Left ventricle myocardium inferior (tissue), 1 donor: Measurements from ENCODE around the gene MEIOSIN. TPM values are rescaled to one million over a fixed set of nuclear protein-coding genes. Genes with fewer than 3 reads are reported as not detected.

Experiments used
- DNase-seq: peaks from one replicate; pipeline ENCODE4 v3.0.0-alpha.2; 2020
- H3K27ac ChIP-seq: fragments of 200-600 bp; replicated peaks from 2 replicates; pipeline ENCODE4 v1.8.0; 2021
- H3K27me3 ChIP-seq: fragments of 200-600 bp; 2 replicates; pipeline ENCODE4 v1.8.0; 2021; ENCODE audit warnings: low read depth
- H3K36me3 ChIP-seq: fragments of 200-600 bp; 2 replicates; pipeline ENCODE4 v1.8.0; 2021
- H3K4me1 ChIP-seq: fragments of 200-600 bp; 2 replicates; pipeline ENCODE4 v1.8.0; 2021
- H3K4me3 ChIP-seq: fragments of 200-600 bp; 2 replicates; pipeline ENCODE4 v1.8.0; 2021; ENCODE audit warnings: mild to moderate bottlenecking, moderate library complexity
- H3K9me3 ChIP-seq: fragments of 200-600 bp; replicated peaks from 2 replicates; pipeline ENCODE4 v1.8.0; 2021
- intact Hi-C: fragments of 100-400 bp; cut with micrococcal nuclease; formaldehyde crosslinking; loops from one replicate; pipeline ENCODE4 v1.11.0; 2022
- total RNA-seq: library from RNA; stranded (reverse); fragmentation: NEBNext Ultra II Directional; extraction: Animal tissue kit (Norgen Biotek cat#: 25700); gene quantifications from one replicate; pipeline ENCODE4 v1.2.1, GENCODE V29; 2021
- TF ChIP-seq, protein P1 (sequence below): fragments of 200-600 bp; IDR thresholded peaks from 2 replicates; pipeline ENCODE4 v1.8.0; 2021; ENCODE audit warnings: antibody characterized with exemption, mild to moderate bottlenecking, borderline replicate concordance
- donor health status: DM: no; HTN: yes; CAD: no; lungs with severe emphysema.

The MEIOSIN gene
- total RNA-seq, 1 donor from 2014 or later = not detected

DNA sequence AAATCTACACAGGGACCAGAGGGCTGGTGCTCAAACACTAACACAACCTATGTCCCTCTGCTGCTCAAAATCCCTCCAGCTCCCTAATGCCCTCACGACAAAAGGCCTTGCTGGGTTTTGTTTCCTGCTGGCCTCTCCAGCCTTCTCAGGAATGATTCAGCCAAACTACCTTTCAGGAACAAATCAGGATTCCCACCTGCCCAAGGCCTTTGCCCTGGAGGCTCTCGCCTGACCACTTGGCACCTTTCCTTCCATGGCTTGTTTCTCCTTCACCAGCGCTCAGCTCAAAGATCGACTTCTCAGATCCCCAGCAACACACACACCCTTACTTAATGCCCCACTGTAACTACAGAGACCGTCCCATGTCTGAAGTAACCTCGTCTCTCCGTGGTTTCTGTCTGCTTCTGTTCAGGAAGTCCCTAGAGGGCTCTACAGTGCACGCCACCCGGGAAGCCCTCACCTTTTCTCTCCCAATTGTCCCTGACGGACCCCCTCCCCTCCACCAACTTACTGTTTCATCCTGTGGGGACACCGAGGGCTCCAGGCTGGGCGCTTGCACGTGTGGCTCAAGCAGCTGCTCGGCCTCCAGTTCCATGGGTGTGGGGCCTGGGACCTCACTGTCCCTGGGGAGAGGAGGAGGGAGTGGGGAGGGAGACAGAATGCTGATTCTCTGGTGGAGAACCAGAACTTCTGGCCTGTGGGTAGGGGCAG, 39.0 kb downstream of the MEIOSIN start:
- TF ChIP-seq, protein P1, sequence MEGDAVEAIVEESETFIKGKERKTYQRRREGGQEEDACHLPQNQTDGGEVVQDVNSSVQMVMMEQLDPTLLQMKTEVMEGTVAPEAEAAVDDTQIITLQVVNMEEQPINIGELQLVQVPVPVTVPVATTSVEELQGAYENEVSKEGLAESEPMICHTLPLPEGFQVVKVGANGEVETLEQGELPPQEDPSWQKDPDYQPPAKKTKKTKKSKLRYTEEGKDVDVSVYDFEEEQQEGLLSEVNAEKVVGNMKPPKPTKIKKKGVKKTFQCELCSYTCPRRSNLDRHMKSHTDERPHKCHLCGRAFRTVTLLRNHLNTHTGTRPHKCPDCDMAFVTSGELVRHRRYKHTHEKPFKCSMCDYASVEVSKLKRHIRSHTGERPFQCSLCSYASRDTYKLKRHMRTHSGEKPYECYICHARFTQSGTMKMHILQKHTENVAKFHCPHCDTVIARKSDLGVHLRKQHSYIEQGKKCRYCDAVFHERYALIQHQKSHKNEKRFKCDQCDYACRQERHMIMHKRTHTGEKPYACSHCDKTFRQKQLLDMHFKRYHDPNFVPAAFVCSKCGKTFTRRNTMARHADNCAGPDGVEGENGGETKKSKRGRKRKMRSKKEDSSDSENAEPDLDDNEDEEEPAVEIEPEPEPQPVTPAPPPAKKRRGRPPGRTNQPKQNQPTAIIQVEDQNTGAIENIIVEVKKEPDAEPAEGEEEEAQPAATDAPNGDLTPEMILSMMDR = no peak
- Histone ChIP-seq H3K4me3 (no peak overlapping the region), H3K36me3 (peaks cover 45% of the 10 kb centered on the region), H3K9me3 (no peaks in the 10 kb centered on the region), H3K27me3 (no peaks in the 10 kb centered on the region), H3K4me1 (peaks cover 34% of the 10 kb centered on the region), H3K27ac (peak overlapping the region; percentile 8)
- intact Hi-C loops = no loop called here
- DNase-seq = no peak

DNA sequence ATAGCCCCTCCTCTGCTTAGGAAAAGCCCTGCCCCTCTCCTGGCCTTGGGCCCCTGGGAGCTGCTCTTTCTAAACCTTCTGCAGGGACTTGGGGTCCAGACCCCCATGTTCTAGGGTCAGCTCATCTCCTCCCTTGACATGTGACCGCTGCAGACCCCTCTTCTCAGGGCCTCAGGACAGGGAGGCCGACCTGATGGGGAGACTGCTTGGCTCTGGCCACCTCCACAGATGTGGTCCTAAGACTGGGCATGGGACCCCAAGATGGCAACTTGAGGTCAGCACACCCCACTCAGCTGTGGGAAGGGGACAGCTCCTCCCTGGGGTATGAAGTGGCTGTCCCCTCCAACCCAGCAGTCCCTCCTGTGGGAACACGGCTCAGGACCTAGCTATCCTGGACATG, 39.7 kb downstream of the MEIOSIN start:
- peaks cover 51% of the 10 kb centered on the region for H3K36me3 ChIP-seq
- DNase-seq = no peak
- H3K4me3 ChIP-seq = no peak overlapping the region
- intact Hi-C loops = no loop called here
- H3K27me3 ChIP-seq = no peaks in the 10 kb centered on the region
- TF ChIP-seq, protein P1 = no peak
- peaks cover 27% of the 10 kb centered on the region for H3K4me1 ChIP-seq
- peak overlapping the region; percentile 8 for H3K27ac ChIP-seq
- no peaks in the 10 kb centered on the region for H3K9me3 ChIP-seq

DNA sequence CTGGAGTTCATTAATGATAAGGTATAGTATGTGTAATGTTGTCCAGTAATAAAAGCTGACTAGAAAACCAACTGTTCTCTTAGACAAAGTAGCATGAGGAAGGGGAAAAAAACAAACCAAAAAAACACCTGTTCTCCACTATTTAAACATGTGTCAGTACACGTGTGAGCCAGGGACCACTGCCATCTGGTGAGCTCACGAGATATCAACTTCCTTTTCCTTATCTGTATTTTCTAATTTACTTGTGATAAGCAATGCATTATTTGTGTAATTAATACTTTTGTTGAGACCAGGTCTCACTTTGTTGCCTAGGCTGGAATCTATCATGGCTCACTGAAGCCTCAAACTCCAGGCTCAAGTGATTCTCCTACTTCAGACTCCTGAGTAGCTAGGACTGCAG, 40.1 kb downstream of the MEIOSIN start:
- TF ChIP-seq, protein P1 = no peak
- Histone ChIP-seq H3K9me3 (no peaks in the 10 kb centered on the region), H3K4me3 (no peak overlapping the region), H3K4me1 (peaks cover 23% of the 10 kb centered on the region), H3K27me3 (no peaks in the 10 kb centered on the region), H3K36me3 (peaks cover 56% of the 10 kb centered on the region), H3K27ac (no peak overlapping the region)
- no peak for DNase-seq
- intact Hi-C loops = no loop called here

DNA sequence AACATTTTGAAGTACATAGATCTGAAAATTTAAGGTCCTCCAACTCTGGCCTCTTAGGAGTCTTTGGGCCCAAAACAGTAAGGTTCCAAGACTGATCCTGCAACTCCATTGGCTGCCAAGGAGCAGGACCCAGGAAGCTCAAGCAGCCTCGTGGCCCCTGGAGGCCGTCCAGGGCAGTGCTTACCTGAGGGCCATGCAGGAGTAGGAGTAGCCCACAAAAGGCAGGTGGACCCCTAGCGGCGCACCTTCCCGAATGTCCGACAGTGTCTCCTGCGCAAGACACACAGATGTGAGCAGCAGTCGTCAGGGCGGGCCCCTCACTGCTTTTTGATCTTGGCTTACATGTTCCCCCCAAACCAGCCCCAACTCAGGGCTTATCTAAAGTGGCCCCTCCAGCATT, 41.5 kb downstream of the MEIOSIN start:
- no peak overlapping the region for H3K27ac ChIP-seq
- peaks cover 26% of the 10 kb centered on the region for H3K4me1 ChIP-seq
- peaks cover 65% of the 10 kb centered on the region for H3K36me3 ChIP-seq
- no peak for DNase-seq
- intact Hi-C loops = no loop called here
- no peak overlapping the region for H3K4me3 ChIP-seq
- H3K9me3 ChIP-seq = no peaks in the 10 kb centered on the region
- H3K27me3 ChIP-seq = no peaks in the 10 kb centered on the region
- TF ChIP-seq, protein P1 = no peak

DNA sequence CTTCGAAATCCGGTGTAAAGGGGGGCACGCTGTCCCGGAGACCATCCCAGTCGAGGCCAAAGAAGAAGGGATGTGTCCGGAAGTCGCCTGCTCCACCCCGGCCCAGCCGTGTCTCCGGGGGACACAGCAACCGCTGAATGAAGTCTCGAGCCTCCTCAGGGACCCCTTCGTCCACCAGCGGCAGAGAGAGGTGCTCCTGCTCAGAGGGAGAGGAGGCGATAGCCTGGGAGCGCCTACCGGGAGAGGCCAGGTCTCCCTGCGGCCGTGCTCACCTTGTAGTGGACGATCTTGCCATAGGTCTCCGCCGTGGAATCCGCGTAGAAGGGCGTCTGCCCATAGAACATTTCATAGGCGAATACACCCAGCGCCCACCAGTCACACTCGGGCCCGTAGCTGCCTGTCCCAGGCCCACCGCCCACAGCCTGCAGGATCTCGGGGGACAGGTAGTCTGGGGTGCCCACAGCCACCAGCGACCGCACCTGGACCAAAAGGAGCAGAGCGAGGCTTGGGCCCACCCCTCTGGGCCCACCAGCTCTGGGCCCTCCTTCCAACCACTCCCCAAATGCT, 44.2 kb downstream of the MEIOSIN start:
- TF ChIP-seq, protein P1 = no peak
- H3K36me3 ChIP-seq = peaks cover 58% of the 10 kb centered on the region
- intact Hi-C loops = no loop called here
- no peaks in the 10 kb centered on the region for H3K27me3 ChIP-seq
- peaks cover 38% of the 10 kb centered on the region for H3K4me1 ChIP-seq
- H3K27ac ChIP-seq = no peak overlapping the region
- no peaks in the 10 kb centered on the region for H3K9me3 ChIP-seq
- no peak overlapping the region for H3K4me3 ChIP-seq
- DNase-seq = no peak
